Retina (tissue), 1 donor: ENCODE measurements around the gene F10.

Experiments used
- DNase-seq: peaks from one replicate; pipeline ENCODE4 v3.0.0-alpha.2; 2016

The F10 gene

DNA sequence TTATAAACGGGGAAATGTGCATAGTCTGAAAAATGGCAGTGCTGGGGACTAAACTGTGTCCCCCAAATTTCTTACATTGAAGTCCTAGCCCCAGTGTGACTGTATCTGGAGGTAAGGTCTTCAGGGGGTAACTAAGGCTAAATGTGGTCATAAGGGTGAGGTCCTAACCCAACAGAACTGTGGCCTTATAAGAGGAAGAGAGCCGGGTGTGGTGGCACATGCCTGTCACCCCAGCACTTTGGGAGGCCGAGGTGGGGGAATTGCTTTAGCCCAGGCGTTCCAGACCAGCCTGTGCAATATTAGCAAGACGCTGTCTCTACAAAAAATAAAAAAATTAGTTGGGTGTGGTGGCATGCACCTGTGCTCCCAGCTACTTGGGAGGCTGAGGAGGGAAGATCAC is 53.7 kb downstream of the F10 start:
- no peak for DNase-seq

DNA sequence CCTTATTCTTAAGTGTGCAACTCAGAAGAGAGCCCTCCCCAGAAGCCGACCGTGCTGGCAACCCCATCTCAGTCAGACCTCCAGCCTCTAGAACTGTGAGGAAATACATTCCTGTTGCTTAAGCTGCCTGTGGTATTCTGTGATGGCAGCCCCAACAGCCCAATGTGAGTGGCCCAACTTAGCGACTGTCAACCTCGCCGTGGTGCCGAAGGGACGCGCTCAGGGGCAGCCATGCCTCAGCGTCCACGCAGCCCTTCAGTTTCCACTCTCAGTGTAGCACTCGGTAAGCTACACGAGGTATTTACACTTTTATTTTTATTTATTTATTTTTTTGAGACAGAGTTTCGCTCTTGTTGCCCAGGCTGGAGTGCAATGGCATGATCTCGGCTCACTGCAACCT is 54.2 kb downstream of the F10 start:
- DNase-seq, result no peak

DNA sequence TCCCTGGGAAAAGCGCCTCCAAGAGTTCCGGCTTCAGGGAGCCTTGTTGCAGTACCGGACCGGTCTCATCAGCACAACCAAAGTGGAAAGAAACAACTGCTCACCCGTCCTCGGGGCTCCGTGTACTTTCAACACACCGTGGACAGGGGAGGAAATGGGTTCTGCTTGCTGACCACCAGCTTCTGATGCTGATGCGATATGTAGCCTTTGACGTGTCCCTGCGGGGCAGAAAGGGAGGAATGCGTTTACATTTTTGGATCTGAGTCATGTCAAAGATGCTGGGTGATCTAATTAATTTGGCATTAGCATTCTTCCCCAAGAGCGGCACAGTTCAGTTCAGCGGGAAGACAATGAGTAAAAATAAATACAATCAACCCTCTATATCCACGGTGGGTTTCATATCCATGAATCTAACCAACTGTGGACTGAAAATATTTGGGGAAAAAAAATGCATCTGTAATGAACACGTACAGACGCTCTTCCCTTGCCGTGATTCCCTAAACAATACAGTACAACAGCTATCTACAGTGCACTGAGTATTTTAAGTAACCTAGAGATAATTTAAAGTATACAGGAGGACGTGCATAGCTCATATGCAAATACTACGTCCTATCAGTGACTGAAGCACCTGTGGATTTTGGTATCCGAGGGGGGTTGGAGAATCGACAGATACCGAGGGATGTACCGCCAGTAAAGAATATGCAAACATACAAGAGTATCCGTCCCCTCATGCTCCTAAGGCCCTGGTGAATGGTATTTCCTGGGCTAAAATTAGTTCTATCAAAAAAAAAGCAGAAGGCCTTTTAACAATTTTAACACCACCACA is 55.7 kb downstream of the F10 start:
- DNase-seq, result no peak

DNA sequence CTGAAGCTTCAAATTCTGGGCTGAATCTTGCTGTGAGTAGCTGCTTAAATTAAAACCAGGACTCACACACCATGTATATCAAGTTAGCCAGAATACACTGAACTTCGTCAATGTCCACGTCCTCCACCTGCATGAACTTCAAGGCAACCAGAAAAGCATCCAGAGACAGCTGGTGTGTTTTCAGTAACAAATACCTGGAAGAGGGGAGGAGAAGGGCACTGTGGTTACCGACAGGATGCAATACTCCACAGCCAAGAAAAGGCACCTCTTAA is 56.2 kb downstream of the F10 start:
- DNase-seq, result no peak

DNA sequence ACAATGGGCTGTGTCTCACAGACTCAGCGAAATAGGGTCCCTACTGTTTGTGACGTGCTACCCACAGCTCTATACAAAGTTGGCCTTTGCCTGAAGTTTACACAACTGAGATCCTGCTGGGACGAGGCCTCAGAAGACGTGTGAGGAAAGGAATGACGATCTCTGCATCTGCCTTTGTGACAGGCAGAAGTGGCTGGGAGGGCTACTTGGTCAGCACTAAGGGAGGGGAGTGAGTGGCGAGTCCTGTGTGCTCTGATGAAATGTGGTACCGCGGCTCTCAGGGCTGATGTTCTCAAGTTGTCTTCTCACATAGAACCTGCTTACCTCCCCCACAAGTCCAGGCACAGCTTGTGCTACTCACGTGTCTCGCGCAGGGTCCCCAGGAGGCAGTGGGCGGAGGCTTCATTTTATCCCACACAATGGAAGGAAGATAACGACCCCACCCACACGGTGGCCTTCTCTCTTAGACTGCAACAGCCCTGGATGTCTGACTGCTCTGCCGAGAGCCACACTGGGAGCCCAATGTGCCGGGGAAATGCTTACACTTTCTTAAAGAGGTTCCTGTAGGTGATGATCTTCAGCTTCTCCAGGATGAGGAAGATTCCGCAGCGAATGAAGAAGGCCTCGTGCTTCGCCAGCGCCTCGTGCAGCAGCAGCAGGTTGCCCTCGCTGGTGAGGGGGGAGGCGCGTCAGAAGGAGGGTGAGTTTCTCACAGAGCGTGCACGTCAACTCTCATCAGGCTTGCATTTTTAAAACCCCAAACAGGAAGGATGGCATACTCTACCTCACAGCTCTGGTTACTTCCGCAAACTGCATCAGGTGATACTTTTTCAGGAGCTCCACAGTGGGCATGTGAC is 57.0 kb downstream of the F10 start:
- no peak for DNase-seq

DNA sequence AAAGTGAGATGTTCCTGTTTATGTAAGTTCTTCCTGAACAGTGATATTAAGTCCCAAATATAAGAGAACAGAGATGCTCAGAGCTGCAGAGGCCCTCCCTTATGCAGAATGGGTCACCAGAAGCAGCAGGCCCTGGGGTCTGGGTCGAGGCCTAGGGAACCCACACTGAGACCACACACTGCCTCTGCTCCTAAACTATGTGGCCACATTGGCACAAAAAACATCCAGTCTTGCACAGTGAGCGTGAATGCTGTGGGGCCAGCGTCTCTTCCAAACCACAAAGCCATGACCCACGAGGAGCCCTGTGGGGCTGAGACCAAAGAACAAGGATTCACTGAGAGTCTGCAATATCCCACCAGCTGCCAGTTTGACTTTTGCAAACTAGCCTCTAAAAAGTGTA is 59.4 kb downstream of the F10 start:
- no peak for DNase-seq

DNA sequence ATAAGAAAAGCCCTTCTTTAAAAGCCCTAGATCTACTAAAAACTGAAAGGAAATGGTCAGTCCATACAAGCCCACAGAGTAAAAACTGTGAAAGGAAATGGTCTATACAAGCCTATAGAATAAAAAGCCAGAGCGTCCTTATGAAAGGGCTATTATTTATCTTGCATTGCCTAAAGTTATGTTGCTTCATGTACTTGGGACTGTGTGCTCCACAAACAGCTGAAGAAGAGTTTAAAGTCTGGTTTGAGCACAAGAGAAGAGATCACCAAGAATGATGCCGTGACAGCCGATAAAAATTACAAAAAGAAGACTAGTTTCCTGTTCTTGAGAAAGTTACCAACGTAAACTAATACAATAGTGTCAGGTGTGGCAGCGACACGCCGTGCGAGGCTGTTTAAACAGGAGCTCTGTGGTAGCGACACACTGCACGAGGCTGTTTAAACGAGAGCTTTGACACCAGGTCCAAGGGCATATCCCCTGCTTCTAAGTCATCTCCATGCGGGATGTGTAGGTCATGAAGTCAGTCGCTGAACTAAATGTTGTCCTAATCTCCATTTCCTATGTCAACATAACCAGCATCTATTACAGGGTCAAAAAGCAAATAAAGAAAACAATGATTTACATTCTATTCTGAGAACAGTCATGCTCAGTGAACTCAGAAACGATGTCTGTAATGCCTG is 61.0 kb downstream of the F10 start:
- DNase-seq, result no peak

DNA sequence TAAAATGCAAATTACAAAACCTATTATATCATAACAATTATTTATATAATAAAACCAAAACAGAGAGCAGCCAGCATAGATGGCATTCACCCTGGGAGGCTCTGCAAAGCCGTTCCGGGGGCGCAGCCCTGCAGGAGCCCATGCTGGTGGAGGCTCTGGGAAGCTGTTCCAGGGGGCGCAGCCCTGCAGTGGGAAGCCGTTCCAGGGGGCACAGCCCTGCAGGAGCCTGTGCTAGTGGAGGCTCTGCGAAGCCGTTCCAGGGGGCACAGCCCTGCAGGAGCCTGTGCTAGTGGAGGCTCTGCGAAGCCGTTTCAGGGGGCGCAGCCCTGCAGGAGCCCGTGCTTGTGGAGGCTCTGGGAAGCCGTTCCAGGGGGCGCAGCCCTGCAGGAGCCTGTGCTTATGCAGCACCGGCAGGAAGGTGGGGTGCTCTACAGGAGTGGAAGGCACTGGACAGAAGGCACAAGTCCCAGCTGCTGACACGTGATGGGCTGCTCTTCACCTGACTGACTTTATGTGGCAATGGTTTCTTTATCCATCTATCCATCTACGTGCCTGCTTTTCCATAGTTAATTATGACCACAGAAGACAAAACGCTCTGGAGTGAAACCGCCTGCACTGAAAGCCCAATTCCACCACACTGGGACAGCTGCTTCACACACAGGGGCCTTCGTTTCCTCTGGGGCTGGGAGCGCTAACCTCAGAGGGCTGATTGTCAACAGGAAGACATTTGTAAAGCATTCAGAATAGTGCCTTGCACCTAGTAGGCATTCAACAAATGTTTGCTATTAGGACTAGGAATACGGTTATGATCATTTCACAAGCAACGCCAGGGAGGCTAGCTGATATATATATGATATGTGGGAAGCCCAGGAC is 62.2 kb downstream of the F10 start:
- DNase-seq, result no peak

DNA sequence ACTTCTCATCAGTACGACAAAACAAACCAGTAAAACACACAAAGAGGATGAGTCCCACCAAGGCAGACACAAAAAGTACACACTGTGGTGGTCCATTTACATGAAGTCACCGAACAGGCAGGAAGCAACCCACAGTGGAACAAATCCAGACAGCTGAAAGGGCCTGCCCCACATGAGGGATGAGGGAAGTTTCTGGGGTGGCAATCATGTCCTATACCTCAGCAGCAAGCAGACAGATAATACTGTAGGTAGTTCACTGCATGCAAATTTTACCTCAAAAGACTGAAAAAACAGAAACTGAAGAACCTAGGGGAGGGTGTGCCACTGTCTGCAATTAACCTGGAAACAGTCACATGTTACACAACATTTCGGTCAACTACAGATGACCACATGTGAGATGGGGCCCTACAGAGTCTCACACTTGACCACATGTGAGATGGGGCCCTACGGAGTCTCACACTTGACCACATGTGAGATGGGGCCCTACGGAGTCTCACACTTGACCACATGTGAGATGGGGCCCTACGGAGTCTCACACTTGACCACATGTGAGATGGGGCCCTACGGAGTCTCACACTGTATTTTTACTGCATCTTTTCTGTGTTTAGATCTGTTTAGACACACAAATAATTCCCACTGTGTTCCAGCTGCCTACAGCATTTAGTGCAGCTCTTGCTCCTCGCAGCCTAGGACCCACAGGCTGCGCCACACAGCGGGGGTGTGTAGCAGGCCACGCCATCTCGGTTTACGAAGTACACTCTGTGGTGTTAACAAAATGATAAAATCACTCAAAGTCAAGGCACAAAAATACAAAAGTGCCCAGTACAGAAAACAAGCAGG is 63.7 kb downstream of the F10 start:
- no peak for DNase-seq

DNA sequence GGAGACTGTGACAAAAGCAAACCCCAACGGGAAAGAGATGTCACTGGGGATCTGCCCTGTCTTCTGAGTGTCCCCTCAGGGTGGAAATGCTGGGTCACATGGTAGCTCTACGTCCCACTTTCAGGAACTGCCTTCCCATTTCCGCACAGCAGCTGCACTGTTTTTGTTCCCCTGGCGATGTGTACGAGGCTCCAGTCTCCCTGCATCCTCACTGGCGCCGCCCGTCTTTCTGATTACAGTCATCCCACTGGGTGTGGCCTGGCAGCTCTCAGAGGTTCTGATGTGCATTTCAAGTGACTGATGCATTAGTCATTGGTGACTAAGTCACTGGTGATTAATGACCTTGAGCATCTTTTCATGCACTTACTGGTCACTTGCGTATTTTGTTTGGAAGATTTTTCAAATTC is 64.7 kb downstream of the F10 start:
- DNase-seq, result peak; percentile 46

DNA sequence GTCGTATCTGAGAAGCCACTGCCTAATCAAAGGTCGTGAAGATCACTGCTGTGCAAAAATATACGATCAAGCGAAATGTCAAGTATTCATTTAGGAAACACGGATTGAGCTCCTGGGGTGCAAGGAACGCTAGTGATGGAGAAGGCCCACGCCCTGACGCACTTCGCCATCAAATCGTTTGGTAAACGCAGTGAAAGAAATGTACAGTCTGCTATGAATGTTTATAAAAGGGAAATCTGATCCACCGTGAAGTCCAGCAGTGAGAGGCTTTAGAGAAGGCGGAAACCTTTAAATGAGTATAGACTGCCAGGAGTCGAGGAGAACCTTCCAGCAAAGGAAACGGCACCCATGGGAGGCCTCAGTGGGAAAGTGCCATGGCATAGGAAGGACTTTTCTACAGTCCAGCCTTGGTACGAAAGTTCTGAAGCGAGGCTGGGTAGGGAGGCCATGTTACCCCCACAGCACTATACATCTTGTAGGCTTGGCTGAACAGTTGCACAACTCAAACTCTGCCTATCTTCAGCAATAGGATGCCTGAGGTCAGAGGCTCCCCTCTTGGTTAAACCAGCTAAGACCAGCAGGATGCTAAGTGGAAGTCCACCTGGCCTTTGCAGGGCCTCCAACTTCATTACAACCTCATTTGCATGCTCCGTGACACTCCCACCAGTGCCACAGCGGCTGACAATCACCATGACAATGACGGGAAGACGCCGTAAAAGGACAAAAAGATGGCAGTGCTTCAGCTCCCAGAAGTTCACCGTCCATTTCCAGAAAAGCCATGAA is 65.5 kb downstream of the F10 start:
- DNase-seq, result no peak

DNA sequence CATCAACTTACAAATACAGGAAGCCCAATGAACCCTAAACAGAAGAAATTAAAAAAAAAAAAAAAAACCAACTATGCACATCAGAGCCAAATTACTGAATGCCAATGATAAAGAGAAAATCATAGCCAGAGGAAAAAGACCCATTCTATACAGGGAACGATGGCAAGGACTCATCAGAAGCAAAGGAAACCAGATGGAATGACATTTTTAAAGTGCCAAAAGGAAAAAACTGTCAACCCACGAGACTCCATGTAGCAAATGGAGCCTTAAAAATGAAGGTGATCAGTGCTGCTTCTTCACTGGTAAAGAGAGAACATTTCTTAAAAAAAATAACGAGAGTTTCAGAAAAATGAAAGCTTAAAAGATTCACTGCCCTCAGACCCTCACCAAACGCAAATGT is 67.6 kb downstream of the F10 start:
- DNase-seq, result no peak

DNA sequence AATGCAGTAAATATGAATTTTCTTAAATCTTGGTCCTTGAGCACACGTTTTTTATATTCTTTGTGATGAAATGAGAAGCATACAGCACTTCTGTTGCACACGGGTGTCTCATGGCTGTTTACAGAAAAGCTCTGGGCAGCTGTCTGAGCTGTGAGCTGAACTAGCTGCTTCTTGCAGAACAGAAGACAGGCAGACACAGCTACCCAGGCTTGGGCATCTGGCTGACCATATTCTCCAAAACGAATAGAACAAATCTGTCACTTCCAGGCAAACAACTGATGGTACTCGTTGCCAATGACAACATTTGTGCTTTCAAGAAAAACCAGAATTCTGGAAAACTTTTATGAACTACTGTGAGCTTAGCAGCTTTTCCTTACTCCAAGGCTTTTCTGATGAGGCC is 69.7 kb downstream of the F10 start:
- DNase-seq, result no peak

DNA sequence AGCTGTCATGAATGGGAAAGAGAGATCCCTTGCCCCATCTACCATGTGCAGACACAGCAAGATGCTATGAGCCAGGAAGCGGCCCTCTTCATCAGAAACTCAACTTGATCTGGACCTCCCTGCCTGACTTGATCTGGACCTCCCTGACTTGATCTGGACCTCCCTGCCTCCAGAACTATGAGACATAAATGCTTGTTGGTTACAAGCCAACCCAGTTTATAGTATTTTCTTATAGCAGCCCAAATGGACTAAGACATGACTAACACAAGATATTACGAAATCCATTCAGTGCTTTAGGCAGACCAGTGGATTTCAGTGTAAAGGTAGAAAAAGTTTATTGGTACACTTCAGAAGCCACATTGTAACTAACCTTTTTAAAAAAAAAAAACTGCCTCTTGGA is 70.3 kb downstream of the F10 start:
- no peak for DNase-seq

DNA sequence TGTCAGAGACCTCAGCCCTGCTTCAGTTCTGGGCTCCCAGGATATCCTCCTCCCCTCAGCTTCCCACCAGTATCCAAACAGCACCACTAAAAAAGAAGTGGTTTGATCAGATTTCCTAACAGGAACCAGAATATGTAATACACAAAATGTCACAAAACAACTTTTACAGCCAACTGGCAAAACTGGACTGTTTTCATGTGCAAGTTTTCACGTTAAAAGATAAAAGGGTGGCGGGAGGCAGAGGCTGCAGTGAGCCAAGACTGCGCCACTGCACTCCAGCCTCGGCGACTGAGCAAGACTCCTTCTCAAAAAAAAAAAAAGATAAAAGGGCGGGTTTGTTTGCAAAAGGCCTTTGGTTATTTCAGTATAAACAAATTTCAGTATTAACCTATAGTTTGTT is 72.8 kb downstream of the F10 start:
- no peak for DNase-seq

DNA sequence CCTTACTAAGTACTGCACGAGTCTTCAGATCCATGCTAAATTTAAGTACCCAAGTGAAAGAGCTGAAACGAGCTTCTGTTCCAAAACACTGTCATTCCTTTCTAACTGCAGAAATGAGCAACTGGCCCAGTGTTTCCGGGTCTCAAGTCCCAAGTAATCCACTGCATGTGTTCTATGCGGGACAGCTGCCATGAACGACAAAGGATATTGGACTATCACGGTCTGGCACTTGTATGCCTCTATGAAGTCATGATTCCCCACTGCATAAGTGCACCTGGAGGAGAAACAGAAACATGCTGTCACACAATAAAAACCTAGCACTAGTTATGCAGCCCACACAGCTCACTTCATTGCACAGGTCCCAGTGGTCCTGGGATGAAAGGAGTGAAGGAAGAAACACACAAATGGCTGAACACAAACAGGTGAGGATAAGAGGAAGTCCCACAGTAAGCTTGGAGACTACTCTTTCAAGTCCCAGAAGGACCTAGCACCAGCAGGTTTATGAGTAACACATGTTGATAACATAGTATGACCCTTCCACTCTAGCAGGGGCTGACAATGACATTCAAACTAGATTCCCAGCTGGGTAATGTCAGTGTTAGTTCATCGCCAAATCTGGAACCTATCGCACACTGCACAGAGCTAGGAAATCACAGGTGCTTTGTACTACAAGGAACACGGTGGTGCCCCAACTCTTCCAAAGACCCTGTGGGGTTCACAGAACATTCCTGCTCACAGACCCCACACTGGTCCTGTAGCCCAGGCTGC is 74.6 kb downstream of the F10 start:
- no peak for DNase-seq
